Activated T-cell treated with anti-CD3 and anti-CD28 coated beads for 4 hours (primary cell): Measurements from ENCODE around the gene MCOLN1.
"Not testable (repeated sequence)": the region's sequence is repeated elsewhere in the genome, so short reads cannot be mapped to it uniquely, and the experiment has no call there.

Experiments
- DNase-seq: peaks from one replicate; pipeline ENCODE4 v3.0.0-alpha.2; 2020

Gene MCOLN1

GRCh38 chr19:7545300-7545699, 22.9 kb downstream of the MCOLN1 start:
- no peak for DNase-seq

- no peak for DNase-seq
These were observed 23.5 kb downstream of the MCOLN1 start for GRCh38 chr19:7545904-7546303.

DNA sequence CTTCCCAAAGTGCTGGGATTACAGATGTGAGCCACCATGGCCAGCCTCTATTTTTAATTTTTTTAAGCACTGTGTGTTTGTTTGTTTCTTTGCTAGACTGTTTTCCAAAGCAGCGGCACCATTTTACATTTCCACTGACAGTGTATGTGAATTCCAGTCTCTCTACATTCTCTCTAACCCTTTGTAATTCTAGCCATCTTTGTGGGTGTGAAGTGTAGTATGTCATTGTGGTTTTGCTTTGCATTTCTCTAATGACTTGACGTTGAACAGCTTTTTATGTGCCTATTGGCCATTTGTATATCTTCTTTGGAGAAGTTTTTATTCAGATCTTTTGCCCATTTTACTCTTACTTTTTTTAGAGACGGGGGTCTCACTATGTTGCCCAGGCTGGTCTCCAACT, 24.7 kb downstream of the MCOLN1 start:
- no peak for DNase-seq

DNA sequence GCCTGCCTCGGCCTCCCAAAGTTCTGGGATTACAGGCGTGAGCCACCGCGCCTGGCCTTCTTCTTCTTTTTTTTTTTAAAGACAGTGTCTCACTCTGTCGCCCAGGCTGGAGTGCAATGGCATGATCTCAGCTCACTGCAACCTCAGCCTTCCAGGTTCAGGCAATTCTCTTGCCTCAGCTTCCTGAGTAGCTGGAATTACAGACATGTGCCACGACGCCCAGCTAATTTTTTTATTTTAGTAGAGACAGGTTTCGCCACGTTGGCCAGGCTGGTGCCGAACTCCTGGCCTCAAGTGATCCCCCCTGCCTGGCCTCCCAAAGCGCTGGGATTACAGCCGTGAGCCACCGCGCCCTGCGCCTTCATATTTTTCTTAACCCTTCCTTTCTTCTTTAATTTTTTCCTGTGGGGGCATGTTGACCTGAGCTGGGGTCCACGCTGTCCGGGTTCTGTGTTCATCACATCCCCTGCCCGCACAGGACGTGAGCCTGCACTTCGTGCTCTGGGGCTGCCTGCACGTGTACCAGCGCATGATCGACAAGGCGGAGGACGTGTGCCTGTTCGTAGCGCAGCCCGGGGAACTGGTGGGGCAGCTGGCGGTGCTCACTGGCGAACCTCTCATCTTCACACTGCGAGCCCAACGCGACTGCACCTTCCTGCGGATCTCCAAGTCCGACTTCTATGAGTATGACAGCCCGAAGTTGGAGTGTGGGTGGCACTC, 27.2 kb downstream of the MCOLN1 start:
- no peak for DNase-seq

- DNase-seq, result no peak
These were observed 27.8 kb downstream of the MCOLN1 start for GRCh38 chr19:7550169-7550770.

GRCh38 chr19:7550987-7551761, 28.8 kb downstream of the MCOLN1 start:
- no peak for DNase-seq

DNA sequence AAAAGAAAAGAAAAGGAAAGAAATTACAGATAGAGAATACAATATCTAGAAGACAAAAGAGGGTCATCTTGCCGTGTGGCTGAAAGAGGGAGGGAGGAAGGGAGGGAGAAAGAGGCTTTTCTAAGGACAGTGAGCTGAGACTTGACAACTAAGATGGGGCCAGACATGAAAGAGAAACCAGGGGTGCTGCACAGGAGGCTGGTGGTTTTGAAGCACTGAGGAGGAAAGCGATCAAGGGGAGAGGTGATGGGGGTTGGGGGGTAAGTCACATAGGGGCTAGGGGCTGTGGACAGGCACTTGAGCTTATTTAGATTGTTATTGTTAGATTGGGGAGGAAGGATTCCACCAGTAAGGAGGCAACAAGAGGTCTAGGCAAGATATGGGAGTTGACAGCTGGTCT, 30.4 kb downstream of the MCOLN1 start:
- DNase-seq, result no peak

DNA sequence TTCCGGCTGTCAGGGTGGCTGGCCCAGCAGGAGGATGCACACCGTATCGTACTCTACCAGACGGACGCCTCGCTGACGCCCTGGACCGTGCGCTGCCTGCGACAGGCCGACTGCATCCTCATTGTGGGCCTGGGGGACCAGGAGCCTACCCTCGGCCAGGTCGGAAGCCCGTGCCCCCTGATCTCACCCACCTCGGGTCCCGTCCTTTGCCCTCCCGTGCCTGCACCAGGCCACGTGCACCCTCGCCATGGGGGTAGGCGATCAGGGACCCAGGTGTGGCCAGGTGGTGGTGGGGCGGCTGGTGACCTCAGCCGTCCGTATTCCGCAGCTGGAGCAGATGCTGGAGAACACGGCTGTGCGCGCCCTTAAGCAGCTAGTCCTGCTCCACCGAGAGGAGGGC, 32.1 kb downstream of the MCOLN1 start:
- DNase-seq, result no peak

GRCh38 chr19:7554990-7555864, 32.8 kb downstream of the MCOLN1 start:
- DNase-seq, result no peak

DNA sequence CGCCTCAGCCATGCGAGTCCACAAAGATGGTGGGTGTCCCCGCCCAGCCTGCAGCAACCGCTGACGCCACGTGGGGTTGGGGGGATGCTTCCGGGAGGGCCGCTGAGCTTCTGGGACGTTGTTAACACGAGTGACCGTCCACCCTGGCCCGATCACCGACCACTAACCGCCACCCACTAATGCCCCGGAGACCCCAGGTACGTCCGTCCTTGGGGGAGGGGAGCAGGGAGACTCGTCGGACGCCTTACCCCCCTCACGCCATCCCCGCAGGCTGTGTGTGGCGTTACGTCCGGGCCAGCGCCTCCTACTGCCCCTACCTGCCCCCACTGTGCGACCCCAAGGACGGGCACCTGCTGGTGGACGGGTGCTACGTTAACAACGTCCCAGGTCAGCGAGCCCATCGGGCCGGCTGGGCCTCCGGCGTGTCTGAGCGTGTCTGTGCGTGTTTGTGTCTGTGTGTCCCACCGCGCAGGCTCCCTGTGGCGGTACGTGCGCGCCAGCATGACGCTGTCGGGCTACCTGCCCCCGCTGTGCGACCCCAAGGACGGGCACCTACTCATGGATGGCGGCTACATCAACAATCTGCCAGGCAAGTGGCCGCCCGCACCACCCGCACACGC, 34.4 kb downstream of the MCOLN1 start:
- DNase-seq, result no peak

- no peak for DNase-seq
These were observed 36.2 kb downstream of the MCOLN1 start for GRCh38 chr19:7558667-7559066.

GRCh38 chr19:7559102-7559501, 36.7 kb downstream of the MCOLN1 start:
- DNase-seq, result no peak

- DNase-seq, result no peak
These were observed 37.8 kb downstream of the MCOLN1 start for GRCh38 chr19:7560255-7560654.

DNA sequence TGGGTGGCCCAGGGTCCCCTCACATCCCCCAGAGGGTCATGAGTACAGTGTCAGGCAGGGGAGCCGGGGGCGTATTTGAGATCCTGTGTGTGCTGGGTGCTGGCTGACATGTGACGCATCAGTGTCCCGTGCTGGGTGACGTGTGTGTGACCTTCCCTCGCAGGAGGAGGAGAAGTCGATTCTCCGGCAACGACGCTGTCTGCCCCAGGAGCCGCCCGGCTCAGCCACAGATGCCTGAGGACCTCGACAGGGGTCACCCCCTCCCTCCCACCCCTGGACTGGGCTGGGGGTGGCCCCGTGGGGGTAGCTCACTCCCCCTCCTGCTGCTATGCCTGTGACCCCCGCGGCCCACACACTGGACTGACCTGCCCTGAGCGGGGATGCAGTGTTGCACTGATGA, 38.9 kb downstream of the MCOLN1 start:
- no peak for DNase-seq

DNA sequence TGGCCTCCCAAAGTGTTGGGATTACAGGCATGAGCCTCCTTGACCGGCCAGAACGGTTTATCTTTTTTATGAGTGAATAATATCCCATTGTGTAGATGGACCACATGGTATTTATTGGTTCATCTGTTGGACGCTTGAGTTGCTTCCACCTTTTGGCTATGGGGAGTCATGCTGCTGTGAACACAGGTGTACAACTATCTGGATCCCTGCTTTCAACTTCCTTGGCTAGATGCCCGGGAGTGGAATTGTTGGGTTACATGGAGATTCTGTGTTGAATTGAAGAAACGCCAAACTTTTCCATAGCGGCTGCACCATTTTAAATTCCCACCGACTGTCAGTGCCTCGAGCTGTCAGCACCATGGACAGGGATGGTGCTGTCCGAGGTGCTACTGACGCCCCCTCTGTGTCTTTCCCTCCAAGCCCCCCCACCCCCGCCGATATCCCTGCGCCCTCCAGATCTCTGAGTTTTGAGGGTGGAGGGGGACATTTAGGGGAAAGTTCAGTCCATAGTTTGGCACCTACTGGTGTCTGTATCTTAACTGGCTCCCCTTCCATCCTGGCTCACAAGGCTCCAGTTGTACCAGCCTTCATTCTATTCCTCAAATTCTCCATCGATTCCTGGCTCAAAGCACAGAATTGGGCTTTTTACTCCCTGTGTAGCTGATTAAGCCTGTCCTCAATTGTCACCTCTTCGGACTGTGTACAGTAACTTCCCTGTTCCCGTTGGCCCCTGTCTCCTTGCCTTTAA, 40.4 kb downstream of the MCOLN1 start:
- DNase-seq, result no peak

GRCh38 chr19:7564866-7565265, 42.4 kb downstream of the MCOLN1 start:
- DNase-seq, result no peak

DNA sequence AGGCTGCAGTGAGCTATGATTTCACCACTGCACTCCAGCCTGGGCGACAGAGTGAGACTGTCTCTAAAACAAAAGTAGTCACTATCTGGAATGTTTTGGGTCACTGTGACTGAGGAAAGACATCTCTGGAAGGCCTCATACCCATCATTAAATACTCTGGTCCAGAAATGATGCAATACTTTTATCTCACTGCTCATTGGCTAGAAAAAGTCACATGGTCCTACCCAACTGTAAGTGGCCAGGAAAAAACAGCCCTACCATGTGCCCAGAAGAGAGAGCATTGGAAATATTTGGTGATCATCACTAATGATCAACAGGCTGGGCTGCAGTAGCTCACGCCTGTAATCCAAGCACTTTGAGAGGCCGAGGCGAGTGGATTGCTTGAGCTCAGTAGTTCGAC, 42.9 kb downstream of the MCOLN1 start:
- no peak for DNase-seq

DNA sequence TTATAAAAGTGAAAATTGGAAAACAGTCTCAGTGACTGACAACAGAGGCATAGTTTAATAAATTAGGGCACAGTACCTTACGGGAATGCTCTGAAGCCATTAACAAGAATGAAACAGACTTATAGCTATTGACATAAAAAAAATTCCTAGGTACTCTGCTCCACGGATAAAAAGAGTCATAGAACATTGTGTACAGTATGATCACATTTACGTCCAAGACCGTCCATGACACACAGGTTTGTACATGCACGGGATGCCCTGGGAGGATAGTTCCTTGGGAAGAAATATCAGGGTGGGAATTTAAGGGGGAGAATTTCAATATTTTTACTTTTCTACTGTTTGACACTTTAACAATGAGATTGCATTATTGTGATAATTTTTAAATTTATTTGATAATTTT, 48.3 kb downstream of the MCOLN1 start:
- DNase-seq, result no peak

DNA sequence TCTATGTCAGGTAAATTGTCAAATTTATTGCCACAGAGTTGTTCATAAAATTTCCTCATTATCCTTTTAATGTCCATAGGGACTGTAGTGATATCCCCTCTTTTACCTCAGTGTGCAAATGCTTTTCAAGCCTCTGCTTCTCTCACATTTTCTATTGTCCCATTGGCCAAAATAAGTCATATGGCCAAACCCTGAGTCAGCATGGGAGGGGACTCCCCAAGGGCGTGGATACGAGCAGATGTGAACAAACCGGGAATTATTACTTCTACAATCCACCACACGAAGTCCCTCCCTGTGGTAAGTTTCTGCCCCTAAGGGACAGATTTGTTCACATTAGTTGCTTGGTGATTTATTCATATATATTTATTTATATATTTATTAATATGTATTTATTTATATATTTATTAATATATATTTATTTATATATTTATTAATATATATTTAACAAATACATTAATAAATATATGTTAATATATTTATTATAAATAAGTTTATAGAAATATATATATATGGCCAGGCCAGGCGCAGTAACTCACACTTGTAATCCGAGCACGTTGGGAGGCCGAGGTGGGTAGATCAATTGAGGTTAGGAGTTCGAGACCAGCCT, 53.1 kb downstream of the MCOLN1 start:
- no peak for DNase-seq

DNA sequence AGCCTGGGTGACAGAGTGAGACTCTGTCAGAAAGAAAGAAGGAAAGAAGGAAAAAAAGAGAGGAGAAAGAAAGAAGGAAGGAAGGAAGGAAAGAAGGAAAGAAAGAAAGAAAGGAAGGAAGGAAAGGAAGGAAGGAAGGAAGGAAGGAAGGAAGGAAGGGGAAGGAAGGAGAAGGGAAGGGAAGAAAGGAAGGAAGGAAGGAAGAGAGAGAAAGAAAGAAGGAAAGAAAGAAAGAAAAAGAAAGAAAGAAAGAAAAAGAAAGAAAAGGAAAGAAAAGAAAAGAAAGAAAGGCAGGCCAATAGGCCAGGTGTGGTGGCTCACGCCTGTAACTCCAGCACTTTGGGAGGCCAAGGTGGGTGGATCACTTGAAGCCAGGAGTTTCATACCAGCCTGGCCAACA, 55.0 kb downstream of the MCOLN1 start:
- DNase-seq, result not testable (repeated sequence)

- DNase-seq, result no peak
These were observed 55.7 kb downstream of the MCOLN1 start for GRCh38 chr19:7578127-7578526.

DNA sequence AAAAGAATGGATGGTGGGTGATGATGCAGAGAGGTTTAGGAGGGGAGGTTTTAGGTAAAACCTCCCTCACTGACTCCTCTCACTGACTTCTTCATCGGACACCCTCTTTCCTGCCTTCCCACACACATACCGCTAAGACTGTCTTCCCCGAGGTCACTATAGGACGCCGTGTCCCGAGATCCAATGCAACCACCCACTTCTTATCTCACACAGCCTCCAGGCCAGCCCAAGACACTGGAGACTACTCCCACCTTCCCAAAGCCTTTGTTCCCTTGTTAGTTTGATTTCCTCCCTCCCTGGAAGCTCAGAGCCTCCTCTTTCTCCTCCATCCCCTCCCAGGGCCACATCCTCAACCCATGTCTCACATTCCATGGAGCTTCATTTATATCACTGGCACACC, 56.8 kb downstream of the MCOLN1 start:
- no peak for DNase-seq
